Skeletal muscle satellite cell (primary cell): ENCODE measurements around the gene NPR1. TPM values are rescaled to one million over a fixed set of nuclear protein-coding genes. Genes with fewer than 3 reads are reported as not detected.

ENCODE experiments used
- H3K27me3 ChIP-seq: 2 replicates; pipeline ENCODE4 v1.7.0; 2013; ENCODE audit warnings: low read length; ENCODE audit not compliant: control insufficient read depth, insufficient read depth
- H3K36me3 ChIP-seq: 2 replicates; pipeline ENCODE4 v1.7.0; 2013; ENCODE audit warnings: mild to moderate bottlenecking, control low read depth, low read length; ENCODE audit not compliant: insufficient read depth
- H3K4me1 ChIP-seq: 2 replicates; pipeline ENCODE4 v1.7.0; 2013; ENCODE audit warnings: low read length; ENCODE audit not compliant: control insufficient read depth, insufficient read depth
- H3K4me2 ChIP-seq: 2 replicates; pipeline ENCODE4 v1.7.0; 2013; ENCODE audit warnings: mild to moderate bottlenecking, low read length
- H3K4me3 ChIP-seq: 2 replicates; pipeline ENCODE4 v1.7.0; 2013; ENCODE audit warnings: low read length
- H3K9ac ChIP-seq: 2 replicates; pipeline ENCODE4 v1.7.0; 2013; ENCODE audit warnings: mild to moderate bottlenecking, low read depth, low read length, moderate library complexity
- H3K9me3 ChIP-seq: replicated peaks from 2 replicates; pipeline ENCODE4 v1.7.0; 2013; ENCODE audit warnings: mild to moderate bottlenecking, control low read depth, low read length
- total RNA-seq: library from RNA; depleted of rRNA; stranded (reverse); fragments of >200 nt; gene quantifications from 2 replicates; pipeline ENCODE4 v1.2.3, GENCODE V29; 2012; rRNA removed

Gene NPR1
- total RNA-seq, result 0.22 and 1.5 TPM in 2 replicates

GRCh38 chr1:153678519-153679336, at the start of gene NPR1:
TSS of gene NPR1 (plus strand) at chr1:153678688. CDS start at chr1:153679109, 421 bp downstream.
- Histone ChIP-seq H3K4me3 (peak within 1 kb of the TSS; percentile 60), H3K36me3 (no peaks in the 10 kb centered on the region), H3K9me3 (no peaks in the 10 kb centered on the region), H3K4me1 (peaks cover 20% of the 10 kb centered on the region), H3K9ac (no peak within 1 kb of the TSS), H3K27me3 (peaks cover 50% of the 10 kb centered on the region), H3K4me2 (peak within 1 kb of the TSS; percentile 87)

DNA sequence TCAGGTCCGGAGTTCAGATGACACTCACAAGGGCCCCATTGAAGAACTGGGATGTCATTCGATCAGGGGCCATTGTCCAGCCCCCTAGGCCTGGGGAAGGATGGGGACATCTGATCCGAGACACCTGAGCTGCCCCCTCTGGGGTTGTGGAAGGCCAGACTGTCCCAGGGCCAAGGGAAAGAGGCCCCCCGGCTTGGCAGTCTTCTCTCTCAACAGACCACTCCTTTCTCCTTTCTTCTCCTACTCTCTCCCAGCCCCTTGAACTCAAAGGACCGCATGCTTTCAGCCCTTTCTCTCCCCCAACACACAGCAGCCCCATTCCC, 49.2 kb upstream of the NPR1 start:
- Histone ChIP-seq H3K4me3 (no peak overlapping the region), H3K27me3 (no peaks in the 10 kb centered on the region)

DNA sequence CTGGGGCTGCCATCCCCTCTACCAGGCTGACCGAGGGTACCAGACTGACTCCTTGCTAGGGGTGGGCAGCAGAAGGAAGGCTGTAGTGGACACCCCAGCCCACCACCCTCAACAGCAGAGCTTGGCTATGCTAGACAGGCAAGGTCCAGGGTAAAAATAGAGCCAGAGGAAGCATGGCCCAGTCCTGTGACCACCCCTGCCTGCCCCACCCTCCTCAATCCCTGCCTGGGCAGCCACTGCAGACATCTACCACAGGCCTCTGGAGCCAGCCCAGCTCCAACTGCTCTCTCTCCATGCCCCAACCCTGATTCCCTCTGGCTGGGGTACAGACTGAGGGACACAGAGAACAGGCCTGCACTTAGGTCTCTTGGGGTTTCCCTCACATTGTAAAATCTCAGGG, 48.5 kb upstream of the NPR1 start:
- no peak overlapping the region for H3K4me3 ChIP-seq
- H3K27me3 ChIP-seq, result no peaks in the 10 kb centered on the region
- no peaks in the 10 kb centered on the region for H3K9me3 ChIP-seq
- peaks cover 6% of the 10 kb centered on the region for H3K36me3 ChIP-seq
- H3K4me2 ChIP-seq, result no peak overlapping the region
- peaks cover 42% of the 10 kb centered on the region for H3K4me1 ChIP-seq
- H3K9ac ChIP-seq, result no peak overlapping the region

More for the DNA sequence above, 49.2 kb upstream of the NPR1 start:
- Histone ChIP-seq H3K4me2 (no peak overlapping the region), H3K4me1 (peaks cover 48% of the 10 kb centered on the region), H3K9me3 (no peaks in the 10 kb centered on the region), H3K9ac (no peak overlapping the region), H3K36me3 (peaks cover 7% of the 10 kb centered on the region)

DNA sequence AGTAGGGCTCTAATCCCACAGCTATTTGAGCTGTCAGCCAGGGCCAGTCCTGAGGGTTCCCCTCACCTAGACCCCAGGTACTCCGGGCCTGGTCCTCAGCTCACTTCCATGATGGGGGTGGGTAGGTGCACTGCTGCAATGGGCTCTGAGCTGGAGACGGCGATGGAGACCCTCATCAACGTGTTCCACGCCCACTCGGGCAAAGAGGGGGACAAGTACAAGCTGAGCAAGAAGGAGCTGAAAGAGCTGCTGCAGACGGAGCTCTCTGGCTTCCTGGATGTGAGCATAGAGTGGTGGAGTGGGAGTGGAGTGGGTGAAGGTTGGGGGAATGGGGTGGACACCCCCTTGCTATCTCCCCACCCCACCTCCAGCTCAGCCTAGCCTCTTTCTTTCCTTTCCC, 48.1 kb upstream of the NPR1 start:
- Histone ChIP-seq H3K4me2 (no peak overlapping the region), H3K4me1 (peaks cover 38% of the 10 kb centered on the region), H3K27me3 (no peaks in the 10 kb centered on the region), H3K36me3 (peaks cover 4% of the 10 kb centered on the region), H3K4me3 (no peak overlapping the region), H3K9me3 (no peaks in the 10 kb centered on the region), H3K9ac (no peak overlapping the region)

DNA sequence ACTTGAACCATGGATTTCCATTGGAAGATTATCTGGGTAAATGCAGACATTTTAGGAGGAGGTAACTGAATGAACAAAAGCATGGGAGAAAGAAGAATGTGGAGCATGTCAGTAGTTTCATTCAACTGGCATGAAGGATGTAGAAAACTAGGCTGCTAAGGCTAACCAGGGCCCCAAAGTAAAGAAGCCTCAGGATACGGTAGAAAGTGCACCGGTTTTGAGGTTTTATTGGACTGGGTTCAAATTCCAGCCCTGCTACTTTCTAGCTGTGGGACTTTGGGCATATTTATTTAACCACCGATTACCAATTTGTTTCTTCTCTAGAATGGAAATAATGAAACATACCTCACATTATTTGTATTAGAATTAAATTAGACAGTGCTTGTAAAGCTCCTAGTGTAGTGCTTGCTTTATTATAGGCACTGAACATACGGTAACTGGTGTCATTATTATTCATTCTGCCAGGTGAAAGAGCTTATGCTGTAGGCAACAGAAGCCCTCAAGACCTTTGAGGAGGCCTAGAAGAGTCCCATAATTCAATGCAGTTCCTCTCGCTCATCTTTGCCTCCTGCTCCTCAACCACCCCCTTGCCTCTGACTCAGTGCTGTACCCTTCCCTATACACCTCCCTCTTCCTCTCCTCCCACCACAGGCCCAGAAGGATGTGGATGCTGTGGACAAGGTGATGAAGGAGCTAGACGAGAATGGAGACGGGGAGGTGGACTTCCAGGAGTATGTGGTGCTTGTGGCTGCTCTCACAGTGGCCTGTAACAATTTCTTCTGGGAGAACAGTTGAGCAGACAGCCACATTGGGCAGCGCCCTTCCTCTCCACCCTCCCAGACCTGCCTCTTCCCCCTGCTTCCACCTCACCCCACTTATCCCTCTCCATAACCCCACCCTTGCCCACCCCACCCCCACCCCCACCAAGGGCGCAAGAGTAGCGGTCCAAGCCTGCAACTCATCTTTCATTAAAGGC, 47.2 kb upstream of the NPR1 start:
- H3K9me3 ChIP-seq, result no peaks in the 10 kb centered on the region
- H3K4me2 ChIP-seq, result no peak overlapping the region
- H3K4me3 ChIP-seq, result no peak overlapping the region
- peaks cover 35% of the 10 kb centered on the region for H3K4me1 ChIP-seq
- peaks cover 3% of the 10 kb centered on the region for H3K36me3 ChIP-seq
- no peaks in the 10 kb centered on the region for H3K27me3 ChIP-seq
- no peak overlapping the region for H3K9ac ChIP-seq

GRCh38 chr1:153633161-153633753, 45.2 kb upstream of the NPR1 start:
- H3K4me2 ChIP-seq, result peak overlapping the region; percentile 81
- peaks cover 22% of the 10 kb centered on the region for H3K36me3 ChIP-seq
- no peaks in the 10 kb centered on the region for H3K27me3 ChIP-seq
- peak overlapping the region; percentile 100 for H3K9ac ChIP-seq
- no peaks in the 10 kb centered on the region for H3K9me3 ChIP-seq
- H3K4me1 ChIP-seq, result peaks cover 25% of the 10 kb centered on the region
- H3K4me3 ChIP-seq, result peak overlapping the region; percentile 67

DNA sequence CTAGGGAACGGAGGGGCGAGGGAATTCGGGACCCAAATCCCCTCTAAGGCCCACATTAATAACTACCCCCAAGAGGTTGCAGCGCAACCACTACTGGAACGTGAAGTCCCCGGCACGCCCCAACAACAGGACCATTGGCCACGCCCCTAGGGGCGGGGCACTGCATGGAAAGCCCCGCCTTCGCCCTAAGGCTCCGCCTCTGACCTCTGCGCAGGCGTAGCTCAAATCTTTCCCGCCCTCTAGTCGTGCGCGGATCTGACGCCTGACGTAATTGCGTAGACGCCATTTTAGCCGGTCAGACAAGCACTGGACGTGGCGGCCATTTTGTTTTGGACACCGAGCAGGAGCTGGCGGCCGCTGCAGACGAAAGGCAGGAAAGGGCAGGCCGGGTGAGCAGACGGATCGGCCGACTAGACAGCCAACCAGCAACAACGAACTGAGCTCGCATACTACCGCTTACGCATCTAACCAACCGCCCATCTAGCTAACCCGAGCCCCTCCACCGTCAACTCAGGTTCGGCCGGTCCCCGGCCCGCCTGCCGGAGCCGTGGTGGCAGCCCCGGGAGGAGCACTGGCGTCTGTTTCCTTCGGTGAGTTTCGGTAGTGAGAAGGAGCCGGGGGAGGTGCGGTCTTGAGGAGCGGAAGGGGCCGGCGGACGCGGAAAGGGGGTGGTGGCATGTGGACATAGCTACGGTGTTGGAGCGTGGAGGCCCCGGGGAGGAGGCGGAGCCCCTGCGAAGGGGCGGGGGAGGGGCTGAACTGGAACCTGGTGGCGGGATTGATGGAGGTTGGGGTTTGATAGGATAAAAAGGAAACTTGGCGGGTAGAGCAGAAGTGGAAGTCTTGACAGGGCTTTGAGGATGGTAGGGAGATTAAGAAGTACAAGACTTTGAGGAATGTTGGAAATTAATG, 44.5 kb upstream of the NPR1 start, which contains the start of gene CHTOP:
Gene CHTOP (plus strand): TSS at position 313 of the 912 bp plus-strand sequence. CDS start 2,523 bp downstream, outside the sequence.
- no peaks in the 10 kb centered on the region for H3K27me3 ChIP-seq
- H3K4me2 ChIP-seq, result peak within 1 kb of the TSS; percentile 81

GRCh38 chr1:153635872-153636271, 42.6 kb upstream of the NPR1 start:
- H3K9ac ChIP-seq, result peak overlapping the region; percentile 100
- H3K36me3 ChIP-seq, result peaks cover 46% of the 10 kb centered on the region
- no peaks in the 10 kb centered on the region for H3K27me3 ChIP-seq
- no peaks in the 10 kb centered on the region for H3K9me3 ChIP-seq
- H3K4me2 ChIP-seq, result peak overlapping the region; percentile 81
- peak overlapping the region; percentile 97 for H3K4me3 ChIP-seq
- H3K4me1 ChIP-seq, result peaks cover 25% of the 10 kb centered on the region

More for the DNA sequence above, 44.5 kb upstream of the NPR1 start, which contains the start of gene CHTOP:
- H3K4me1 ChIP-seq, result peaks cover 25% of the 10 kb centered on the region
- H3K9me3 ChIP-seq, result no peaks in the 10 kb centered on the region
- H3K36me3 ChIP-seq, result peaks cover 27% of the 10 kb centered on the region
- H3K4me3 ChIP-seq, result peak within 1 kb of the TSS; percentile 97
- peak within 1 kb of the TSS; percentile 100 for H3K9ac ChIP-seq

GRCh38 chr1:153636312-153636711, 42.2 kb upstream of the NPR1 start:
- peaks cover 50% of the 10 kb centered on the region for H3K36me3 ChIP-seq
- H3K4me3 ChIP-seq, result peak overlapping the region; percentile 97
- no peaks in the 10 kb centered on the region for H3K27me3 ChIP-seq
- peak overlapping the region; percentile 81 for H3K4me2 ChIP-seq
- H3K4me1 ChIP-seq, result peaks cover 25% of the 10 kb centered on the region
- H3K9ac ChIP-seq, result no peak overlapping the region
- H3K9me3 ChIP-seq, result no peaks in the 10 kb centered on the region

DNA sequence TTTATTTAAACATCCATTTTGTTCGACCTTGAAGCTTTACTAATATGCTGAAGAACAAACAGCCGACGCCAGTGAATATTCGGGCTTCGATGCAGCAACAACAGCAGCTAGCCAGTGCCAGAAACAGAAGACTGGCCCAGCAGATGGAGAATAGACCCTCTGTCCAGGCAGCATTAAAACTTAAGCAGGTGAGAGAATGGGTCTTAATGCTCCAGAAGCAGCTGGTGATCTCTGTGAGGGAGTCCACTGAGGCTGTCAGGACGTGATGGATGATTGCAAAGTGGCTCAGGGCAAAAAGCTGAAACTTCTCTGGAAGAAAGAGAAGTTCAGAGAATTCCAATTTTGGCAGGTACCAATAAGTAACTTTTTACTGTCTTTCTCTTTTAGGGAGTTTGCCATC, 40.2 kb upstream of the NPR1 start:
- Histone ChIP-seq H3K9me3 (no peaks in the 10 kb centered on the region), H3K4me2 (no peak overlapping the region), H3K27me3 (no peaks in the 10 kb centered on the region), H3K4me3 (no peak overlapping the region), H3K9ac (no peak overlapping the region), H3K4me1 (peaks cover 19% of the 10 kb centered on the region), H3K36me3 (peaks cover 70% of the 10 kb centered on the region)
